Measurements from ENCODE around the gene HBB.

The HBB gene

GRCh38 chr11:5229796-5230195 lies 2.9 kb upstream of the HBB start:
- no peak for DNase-seq (ENCODE audit: insufficient read length, low spot score)
- FAIRE-seq: no peak

GRCh38 chr11:5229356-5229755 lies 2.5 kb upstream of the HBB start:
- no peak for FAIRE-seq
- DNase-seq (ENCODE audit: insufficient read length, low spot score): no peak

GRCh38 chr11:5228124-5228523 lies 1.3 kb upstream of the HBB start:
- no peak for FAIRE-seq
- no peak for DNase-seq (ENCODE audit: insufficient read length, low spot score)

- no peak for DNase-seq (ENCODE audit: insufficient read length, low spot score)
- FAIRE-seq: no peak
Measured at GRCh38 chr11:5227681-5228080, 810 bp upstream of the HBB start.

GRCh38 chr11:5225480-5225871 lies 1.4 kb downstream of the HBB start:
- FAIRE-seq (no peak), DNase-seq (ENCODE audit: insufficient read length, low spot score) (no peak)

- FAIRE-seq: no peak
Measured at GRCh38 chr11:5224538-5225479, 2.1 kb downstream of the HBB start.

GRCh38 chr11:5223686-5224085 lies 3.2 kb downstream of the HBB start:
- DNase-seq (ENCODE audit: insufficient read length, low spot score) (no peak), FAIRE-seq (no peak)

More at GRCh38 chr11:5224538-5225479, 2.1 kb downstream of the HBB start:
- no peak for DNase-seq (ENCODE audit: insufficient read length, low spot score)

DNA sequence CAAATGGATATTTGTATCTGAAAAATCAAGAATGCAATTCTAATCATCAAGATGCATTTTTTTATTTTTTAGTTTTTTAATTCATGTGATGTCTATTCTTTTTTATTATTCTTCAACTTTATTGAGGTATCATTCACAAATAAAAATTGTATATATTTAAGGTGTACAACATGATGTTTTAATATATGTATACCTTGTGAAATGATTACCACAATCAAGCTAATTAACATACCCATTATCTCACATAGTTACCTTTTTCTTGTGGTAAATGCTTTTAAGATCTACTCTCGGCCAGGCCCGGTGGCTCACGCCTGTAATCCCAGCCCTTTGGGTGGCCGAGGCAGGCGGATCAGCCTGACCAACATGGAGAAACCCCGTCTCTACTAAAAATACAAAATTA lies 3.7 kb downstream of the HBB start:
- DNase-seq (ENCODE audit: insufficient read length, low spot score) (no peak), FAIRE-seq (no peak)

DNA sequence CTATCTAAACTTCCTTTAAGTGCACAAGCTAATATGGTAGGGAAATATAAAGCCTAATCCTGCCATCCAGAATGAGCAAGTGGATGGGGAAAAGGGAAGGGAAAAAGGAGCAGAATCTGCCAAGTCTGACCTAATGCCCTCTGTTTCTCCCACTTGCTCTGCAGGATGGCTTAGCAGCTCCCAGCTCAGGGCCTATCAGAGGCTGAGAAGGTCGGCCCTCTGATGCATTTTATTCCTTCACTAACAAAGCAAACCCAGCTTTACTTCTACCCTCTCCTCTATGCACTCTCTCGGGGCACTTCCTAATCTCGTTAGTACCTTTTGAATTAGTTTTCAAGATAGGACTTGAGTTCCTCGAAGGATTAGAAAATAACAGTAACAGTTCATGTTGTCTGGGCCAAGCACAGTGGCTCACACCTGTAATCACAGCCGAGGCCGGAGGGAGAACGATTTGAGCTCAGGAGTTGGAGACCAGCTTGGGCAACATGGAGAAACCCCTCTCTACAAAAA lies 16.4 kb downstream of the HBB start:
- DNase-seq (ENCODE audit: insufficient read length, low spot score) (no peak), FAIRE-seq (no peak)

DNA sequence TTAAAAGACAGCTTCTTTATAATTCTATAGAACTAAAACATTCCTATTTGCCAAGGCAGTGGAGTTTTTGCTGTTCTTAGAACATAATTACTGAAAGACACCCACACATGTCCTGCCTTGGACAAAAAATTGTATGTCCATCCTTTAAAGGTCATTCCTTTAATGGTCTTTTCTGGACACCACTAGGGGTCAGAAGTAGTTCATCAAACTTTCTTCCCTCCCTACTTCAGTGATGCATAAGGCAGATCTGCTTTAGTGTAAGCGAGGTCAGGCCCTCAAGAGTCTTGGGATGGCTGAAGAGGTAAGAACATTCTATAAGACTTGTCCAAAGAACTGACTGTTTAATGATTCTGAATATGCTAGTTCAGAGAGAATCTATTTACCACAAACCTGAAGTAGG lies 22.1 kb downstream of the HBB start:
- DNase-seq (ENCODE audit: insufficient read length, low spot score) (peak; percentile 48), FAIRE-seq (peak; percentile 77)

DNA sequence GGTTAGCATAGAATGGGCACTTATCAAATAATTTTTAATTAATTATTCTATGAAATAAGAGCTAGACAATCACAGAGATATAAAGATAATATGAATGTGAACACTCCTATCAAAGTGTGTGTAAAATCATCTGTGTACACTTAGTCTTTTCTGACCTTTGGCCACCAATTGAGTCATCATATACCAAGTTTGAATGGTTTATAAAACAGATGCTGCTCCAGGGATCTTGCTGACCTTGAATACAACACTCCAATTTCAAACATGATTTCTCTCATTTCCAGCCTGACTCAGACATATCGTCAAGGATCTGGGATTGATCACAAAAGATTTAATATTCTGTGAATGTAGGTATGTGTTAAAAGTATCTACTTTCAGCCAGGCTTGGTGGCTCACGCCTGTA lies 23.5 kb downstream of the HBB start:
- no peak for DNase-seq (ENCODE audit: insufficient read length, low spot score)
- FAIRE-seq: no peak

DNA sequence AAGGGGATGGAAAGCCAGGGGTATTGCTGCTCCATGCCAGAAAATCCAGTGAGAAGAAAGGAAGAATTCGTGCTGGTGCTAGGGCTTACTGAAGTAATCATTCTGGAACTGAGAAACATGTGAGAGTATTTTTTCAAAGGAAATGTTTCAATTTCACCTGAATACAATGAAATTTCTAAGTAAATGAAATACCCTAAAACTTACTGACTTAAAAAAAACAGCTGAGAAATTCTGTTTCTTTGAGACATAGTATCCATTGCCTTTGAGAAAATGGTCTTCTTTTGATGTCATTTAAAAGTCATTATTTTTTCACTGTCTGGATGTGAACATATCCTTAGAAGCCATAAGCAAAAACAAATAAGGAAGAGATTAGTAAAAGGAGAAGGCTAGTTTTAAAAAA lies 26.3 kb downstream of the HBB start, which contains the start of gene OR51V1:
TSS of gene OR51V1 (minus strand) at position 101 of the 400 bp plus-strand sequence. CDS start at position 101, 0 bp downstream.
- DNase-seq (ENCODE audit: insufficient read length, low spot score) (no peak), FAIRE-seq (no peak)

- no peak for DNase-seq (ENCODE audit: insufficient read length, low spot score)
- no peak for FAIRE-seq
Measured at GRCh38 chr11:5198285-5198684, 28.6 kb downstream of the HBB start.

DNA sequence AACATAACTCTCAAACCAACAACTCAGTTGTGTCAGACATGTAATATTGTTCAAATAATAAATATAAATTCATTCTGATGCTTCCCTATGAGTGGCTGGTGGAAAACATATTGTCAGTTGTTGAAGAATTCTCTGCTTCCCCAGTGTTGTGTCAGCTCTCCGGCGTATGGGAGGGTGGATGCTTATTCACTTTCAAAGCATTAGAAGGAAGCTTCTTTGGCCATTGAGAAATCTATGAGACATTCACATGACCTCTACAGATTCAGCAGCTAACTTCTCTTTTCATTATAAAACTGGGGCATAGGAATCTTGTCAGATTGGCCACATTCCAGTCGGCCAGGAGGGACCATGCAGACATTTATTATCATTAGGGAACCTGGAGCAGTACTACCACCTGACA lies 29.3 kb downstream of the HBB start:
- DNase-seq (ENCODE audit: insufficient read length, low spot score): no peak
- FAIRE-seq: no peak

GRCh38 chr11:5196731-5197130 lies 30.1 kb downstream of the HBB start:
- FAIRE-seq (no peak), DNase-seq (ENCODE audit: insufficient read length, low spot score) (no peak)

- peak; percentile 4 for FAIRE-seq
- no peak for DNase-seq (ENCODE audit: insufficient read length, low spot score)
Measured at GRCh38 chr11:5196067-5196466, 30.8 kb downstream of the HBB start.

DNA sequence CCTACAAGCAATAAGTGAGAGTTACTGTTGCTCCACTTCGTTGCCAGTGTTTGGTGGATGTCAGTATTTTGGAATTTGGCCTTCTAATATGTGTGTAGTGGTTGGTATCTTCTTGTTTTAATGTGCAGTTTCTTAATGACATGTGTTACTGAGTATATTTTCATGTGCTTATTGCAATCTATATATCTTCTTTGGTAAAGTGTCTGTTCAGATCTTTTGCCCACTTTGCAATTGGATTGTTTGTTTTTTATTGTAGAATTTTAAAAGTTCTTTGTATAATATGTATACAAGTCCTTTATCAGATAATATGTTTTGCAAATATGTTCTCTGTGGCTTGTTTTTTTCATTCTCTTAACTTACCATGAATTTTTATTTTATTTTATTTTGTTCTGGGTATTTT lies 34.1 kb downstream of the HBB start:
- DNase-seq (ENCODE audit: insufficient read length, low spot score): no peak
- FAIRE-seq: no peak

DNA sequence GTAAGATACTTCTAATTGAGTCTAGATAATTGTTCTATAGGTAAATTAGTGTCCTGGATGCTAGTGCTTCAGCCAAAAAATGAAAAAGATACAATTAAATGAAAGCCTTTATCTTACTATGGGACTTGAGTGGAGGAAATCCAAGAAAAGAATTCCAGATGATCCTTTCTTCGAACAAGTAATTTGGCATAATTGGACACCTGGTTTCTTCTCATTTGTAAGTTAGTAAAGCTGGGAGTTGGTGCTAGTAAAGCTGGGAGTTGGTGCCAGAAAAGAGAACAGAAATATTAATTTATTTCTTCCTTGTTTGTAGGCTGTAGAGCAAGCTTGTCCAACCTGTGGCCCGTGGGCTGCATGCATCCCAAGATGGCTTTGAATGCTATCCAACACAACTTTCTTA lies 38.7 kb downstream of the HBB start:
- no peak for DNase-seq (ENCODE audit: insufficient read length, low spot score)
- FAIRE-seq: no peak

DNA sequence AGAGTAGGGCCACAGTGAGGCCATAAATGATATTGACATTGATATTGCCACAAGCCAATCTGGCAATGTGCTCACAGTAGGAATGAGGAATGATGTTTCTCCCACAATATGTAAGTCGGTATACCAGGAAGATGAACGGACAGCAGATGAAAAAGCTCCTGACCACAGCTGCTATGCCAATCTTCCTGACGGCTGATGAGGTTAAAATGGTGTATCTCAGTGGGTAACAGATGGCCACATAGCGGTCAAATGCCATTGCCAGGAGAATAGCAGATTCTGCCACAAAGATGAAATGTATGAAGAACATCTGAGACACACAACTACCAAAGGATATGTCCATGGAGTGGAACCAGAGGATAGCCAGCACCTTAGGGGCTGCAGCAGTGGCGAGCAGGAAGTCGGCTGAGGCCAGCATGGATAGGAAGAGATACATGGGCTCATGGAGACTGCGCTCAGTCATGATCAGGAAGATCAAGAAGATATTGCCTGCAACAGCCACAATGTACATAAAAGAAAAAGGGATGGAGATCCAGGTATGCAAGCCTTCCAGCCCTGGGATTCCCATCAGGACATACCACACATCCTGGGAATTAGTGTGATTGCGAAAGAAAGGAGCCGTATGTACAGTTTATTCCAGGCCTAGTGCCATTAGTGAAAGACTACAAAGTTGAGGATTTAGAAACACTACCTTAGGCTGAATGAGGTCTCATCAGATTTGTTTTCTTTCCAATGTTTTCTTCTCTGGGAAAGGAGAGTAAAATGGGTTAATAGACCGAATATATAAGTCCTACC lies 48.6 kb downstream of the HBB start:
- DNase-seq (ENCODE audit: insufficient read length, low spot score): no peak
- FAIRE-seq: no peak

Data from HTR-8/SVneo (cell line).